Endothelial cell of hepatic sinusoid (primary cell): Measurements from ENCODE around the gene TFDP2.

Source experiments
- in situ Hi-C: cut with HindIII; loops from 2 replicates; pipeline ENCODE4 v1.10.0; 2017; ENCODE audit warnings: low sequenced_read_pairs

Gene TFDP2

DNA sequence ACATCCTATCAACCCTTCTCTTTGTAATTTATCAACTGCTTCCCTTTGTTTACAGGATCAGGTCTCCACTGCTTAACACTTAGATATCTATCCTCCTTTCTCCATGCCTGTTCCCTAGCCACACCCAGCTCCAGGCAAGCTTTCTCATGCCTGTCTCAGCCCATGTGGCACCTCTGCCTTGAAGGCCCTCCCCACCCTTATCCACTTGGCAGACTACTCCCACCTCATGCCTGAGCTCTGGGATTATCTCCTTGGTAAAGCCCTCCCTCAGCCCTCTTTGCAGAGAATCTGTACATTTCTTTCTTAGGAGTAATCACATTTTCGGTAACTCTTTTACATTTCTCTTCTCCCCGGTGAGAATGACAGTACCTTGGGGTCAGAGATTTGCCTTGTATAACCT lies 176.9 kb downstream of the TFDP2 start:
- in situ Hi-C loops: no loop called here

DNA sequence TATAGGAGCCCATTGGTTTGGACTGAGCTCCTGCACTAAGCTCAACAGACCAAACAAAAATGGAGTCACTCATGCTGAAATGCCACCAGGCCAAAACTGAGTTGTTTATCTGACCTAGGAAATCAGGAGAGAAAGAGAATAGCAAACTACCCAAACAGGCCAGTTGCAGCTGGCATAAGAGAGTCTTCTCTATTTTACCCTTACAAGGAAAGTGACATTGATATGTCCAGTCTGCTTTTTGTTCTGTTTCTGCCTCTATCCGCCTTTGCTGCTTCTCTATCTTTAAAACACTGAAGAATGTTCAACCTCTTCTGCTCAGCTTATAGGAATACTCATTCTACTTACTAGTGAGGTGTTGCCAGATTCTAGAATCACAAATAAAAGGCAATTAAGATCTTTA lies 177.8 kb downstream of the TFDP2 start:
- in situ Hi-C loops: no loop called here

DNA sequence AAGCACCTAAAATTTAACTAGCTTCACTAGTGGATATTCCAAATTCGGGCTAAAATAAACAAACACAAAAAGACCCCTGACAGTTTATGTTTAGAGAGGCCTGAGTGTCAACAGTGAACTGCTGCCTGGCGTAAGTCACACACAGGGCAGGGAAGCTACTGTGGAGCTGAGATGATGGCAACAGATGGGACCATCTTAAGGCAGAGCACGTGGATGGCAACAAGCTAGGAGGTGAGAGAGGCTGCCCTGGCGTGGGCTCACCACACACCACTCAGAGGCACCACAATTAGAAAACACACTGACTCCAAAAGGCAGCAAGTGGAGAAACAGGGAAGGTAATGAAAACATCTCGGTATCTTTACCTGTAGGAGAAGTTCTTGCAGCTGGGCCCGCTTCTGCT lies 179.6 kb downstream of the TFDP2 start:
- in situ Hi-C loops: no loop called here

DNA sequence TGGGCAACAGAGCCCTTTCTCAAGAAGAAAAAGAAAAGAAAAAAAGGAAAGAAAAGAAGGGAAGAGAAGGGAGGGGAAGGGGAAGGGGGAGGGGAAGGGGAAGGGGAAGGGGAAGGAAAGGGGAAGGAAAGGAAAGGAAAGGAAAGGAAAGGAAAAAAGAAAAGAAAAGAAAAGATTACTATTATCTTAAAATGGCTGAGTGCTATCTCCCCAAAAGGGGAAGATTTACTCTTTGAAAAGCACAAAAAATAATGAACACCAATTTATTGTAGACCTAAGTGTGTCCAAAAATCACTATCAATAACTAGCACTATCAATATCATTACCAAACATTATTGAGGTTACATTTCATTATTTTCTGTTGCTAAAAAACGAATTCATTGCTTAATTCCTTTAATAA lies 183.9 kb downstream of the TFDP2 start:
- in situ Hi-C loops: no loop called here

DNA sequence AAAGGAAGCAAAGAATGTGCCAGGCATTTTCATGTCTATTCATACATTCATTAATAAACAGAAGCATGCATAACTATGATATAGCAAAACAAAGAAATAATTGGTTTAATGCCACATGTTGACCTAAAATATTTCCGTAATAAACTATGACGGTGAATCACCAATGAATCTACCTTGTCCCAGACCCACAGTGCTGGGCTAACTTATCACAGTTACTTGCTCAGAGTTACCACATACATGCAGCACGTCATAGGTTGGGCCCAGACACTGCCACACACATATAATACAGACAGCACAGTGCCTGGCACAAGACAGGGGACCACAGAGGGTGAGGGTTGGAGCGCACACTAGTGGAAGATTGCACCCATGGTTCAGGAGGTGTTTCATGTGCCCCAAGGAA lies 186.0 kb downstream of the TFDP2 start:
- in situ Hi-C loops: no loop called here

DNA sequence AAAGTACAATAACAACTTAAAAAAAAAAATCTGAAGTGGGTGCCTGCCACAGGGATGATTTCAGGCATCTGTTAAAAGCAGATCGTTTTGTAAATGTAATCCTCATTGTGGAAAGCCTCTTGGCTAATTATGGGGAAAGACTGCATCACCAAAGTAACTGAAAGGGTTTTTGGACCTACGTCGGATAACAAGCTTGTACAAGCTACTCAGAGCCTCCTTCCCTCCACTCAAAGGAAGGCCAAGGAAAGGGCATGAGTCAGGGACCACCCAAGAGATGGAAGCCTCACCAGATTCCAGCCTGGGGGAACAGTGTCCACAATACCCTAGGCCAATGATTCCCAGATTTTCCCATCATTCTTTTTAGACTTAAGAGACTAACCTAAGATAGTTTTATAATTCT lies 188.6 kb downstream of the TFDP2 start:
- in situ Hi-C loops: no loop called here

DNA sequence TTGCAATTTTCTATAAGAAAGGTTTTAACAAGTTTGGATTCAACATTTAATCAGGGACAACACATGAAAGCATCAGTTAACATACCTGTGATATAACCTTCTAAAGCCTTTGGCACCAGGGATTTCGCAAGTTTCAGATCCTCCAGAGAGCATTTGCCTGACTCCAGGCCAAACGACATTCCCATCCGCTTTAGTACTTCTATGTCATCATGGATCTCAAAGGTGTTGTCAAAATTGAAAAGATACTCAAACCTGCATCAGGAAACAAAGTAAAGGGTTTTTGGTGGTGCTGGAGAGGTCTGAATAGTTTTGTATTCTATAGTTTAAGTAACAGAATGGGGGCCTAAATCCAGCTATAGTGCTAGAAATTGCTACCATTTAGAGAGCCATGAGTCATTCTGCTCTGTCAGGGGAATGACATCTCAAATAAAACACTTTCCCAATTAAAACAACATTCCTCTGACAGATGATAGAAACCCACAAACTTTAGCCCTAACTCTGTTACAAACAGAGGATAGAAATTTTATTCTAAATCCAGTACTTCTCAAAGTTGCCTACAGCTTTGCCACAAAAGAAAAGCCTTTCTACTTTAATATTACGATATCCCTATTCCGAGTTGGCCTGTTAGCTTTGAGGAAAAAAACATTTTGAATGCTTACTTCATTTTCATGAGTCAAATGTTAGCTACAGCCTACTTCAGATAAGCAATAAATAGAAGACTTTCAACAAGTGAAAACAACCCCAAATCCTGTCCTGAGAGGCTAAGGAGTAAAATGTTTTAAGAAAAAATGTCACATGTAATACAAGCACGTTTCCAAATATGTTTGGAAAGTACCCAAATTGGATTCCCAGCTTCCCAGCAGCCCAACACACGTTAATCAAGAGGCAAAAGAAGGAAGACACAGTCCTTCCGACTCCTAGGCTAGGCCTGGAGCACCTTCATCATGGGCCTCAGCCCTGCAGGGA lies 189.5 kb downstream of the TFDP2 start:
- in situ Hi-C loops: no loop called here

DNA sequence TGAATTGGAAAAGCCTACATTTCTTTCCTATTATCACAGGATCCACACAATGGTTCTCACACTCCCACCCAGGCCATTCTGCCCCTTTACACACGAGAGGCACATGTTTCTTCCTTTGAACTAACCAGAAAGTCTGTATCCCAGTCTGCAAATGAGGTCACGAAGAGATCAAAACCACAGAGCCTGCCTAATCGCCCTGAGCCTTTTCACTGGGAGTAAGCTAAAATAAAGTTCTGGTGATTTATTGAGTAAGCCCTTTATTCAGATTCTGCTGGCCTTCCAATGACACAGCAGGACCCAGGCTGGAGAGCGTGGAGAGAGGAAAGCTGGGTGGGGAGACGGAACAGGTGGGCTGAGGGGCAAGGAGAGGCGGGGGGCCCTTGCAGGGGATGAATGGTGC lies 194.2 kb downstream of the TFDP2 start:
- in situ Hi-C loops: no loop called here

DNA sequence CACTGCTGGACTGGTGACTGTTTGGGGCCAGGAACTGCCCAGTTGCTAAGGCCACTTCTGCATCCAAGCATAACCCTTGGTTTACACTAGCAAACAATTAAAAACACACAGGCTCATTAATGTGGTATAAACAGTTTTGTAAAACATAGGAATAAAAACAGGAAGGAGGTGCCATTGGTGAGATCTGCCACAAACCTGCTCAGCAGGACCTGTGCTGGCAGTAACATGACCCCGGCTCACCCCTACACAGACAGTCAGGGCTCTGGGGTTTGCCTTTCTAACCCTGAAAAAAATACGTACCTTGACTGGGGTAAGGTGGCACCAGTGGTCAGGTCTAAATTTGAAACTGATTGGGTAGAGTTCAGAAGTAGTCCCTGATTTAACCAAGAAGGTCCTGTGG lies 196.7 kb downstream of the TFDP2 start:
- in situ Hi-C loops: loop anchor here (5.0 kb wide), 1 partner anchor 180 kb away; no protein-coding TSS in a partner anchor

DNA sequence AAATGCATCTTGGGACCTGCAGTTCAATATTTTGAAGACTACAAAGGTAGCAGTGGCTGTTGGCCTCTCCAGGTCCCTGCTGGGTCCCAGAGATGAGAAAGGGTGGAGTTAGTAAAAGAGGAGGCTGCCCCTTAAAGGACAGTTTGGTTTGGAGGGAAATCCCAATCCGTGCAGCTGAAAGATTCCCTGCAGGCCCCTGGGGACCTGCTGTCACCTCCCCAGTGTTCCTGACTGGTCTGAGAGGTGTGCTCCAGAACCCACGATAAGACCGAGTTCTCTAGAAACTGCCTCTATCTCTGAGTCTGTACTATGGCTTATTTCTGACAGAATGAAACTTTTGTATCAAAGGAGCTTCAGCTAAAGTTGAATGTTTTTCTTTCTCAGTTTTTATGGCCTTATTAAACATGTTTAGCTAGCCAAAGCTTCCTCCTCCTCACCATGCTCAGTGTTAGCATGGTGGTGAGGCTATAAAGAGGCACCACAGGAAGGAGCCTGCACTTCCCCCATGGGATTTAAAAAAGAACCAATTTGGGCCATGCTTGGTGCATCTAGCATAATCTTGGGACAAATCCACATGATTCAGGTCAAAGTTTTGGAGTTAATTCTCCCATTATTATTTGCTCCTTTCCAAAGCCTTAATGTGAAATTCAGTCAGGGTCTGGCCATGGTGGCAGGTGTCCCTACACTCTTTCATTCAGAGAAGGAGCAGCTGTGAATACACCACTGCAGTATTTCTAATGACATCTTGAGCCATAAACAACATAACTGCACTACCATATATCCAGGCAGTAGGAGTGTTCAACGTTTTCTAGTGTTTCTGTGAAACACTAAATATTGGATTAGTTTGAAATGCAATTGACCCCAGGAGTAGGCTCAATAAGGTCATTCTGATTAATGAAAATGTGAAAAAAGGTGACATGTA lies 198.5 kb downstream of the TFDP2 start:
- in situ Hi-C loops: loop anchor here (5.0 kb wide), 1 partner anchor 179 kb away; no protein-coding TSS in a partner anchor

DNA sequence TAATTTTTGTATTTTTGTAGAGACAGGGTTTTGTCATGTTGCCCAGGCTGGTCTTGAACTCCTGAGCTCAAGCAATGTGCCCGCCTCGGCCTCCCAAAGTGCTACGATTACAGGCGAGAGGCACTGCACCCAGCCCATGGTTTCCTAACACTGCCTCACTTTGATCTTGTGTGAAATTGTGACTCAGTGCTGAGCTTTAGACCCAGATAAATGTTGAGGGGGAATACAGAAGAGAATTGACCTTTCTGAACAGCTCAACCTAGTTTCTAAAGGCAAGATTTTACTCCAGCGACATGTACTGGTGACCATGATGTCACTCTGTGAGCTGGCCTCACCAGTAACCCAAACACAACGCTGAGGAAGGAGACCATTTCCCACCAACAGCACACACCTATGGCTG lies 199.4 kb downstream of the TFDP2 start:
- in situ Hi-C loops: loop anchor here (5.0 kb wide), 1 partner anchor 178 kb away; no protein-coding TSS in a partner anchor

DNA sequence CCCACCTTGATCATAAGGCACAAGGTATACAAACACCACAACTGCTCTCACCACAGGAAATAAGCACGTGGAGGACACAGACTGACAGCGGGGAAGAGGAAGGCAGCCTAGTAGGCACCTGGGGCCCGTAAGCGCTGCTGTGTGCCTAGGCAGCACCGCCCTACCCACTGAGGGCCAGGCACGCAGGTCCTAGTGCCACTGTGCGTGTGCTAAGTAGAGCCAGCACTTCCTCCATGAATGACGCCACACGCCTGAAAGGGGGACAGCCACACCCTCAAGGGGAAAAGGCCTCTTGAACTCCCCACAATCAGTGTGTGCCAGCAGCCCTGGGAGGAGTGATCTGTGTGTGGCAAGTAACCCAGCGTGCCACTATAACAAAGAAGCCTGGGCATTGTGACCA lies 199.9 kb downstream of the TFDP2 start:
- in situ Hi-C loops: no loop called here

DNA sequence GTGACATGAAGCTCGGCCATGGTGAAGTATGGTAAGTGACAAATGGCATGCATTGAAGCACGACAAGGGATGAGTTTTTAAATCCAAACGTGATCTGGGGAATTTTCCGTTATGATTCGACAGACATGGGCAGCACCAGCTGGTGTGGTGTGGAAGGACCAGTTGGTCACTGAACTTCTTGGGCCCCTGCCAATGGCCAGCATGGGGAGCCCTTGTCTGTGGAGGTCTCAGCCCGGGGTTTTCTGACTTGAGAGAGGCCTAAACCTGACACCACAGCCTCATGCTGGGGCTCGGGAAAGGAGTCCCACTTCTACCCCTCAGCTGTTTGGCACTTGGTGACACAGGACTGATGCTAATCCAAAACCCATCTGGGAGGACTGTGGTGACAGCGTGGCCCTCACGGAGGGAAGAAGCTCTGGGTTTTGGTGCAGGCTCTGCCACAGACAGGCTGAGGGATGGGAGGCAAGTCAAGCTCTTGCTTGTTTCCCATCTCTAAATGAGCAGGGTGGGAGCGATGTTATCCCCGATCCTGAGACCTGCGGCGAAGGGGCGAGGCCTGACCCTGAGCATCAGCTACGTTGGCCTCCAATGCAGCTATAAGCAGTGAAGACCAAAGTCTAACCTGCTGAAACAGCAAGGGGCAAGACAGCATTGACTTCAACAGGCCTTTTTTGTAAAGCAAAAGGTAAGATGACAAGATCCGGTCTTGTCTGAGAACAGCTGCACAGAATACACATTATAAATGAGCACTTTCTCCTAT lies 203.4 kb downstream of the TFDP2 start:
- in situ Hi-C loops: no loop called here

DNA sequence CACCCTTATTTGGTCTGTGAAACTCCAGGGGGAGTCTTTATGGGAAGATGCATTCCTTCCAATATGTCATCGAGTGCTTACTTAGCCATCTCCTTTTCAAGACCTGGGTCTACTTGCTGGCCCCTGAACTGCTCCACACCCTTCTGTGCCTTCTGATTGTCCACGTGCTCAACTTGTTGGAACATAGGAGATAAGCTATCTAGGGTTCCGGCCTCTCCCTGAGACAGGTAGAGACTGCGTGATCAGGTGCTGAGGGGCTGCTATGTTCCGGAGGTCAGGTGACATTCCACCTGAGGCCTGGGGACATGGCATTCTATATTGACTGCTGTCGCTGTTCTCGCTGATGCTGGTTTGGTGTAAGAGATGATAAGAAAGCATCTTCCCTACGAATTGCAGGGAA lies 207.3 kb downstream of the TFDP2 start:
- in situ Hi-C loops: no loop called here

DNA sequence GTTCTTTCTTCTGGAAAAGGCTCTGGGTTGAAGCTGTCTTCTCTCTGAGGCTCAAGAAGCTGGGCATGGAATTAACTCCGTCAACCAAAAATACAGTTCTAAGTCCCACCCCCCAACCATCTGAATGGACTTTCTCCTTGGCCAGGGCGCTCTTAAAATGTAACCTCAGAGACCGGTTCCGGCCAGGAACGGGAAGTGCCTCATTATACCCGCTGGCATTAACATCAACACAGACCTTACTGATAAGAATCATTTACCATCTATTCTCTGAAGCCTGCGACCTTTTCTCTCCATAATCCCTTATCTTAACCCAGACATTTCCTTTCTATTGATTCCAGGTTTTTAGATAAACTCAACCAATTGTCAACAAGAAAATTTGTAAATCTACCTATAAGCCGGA lies 208.3 kb downstream of the TFDP2 start:
- in situ Hi-C loops: no loop called here

DNA sequence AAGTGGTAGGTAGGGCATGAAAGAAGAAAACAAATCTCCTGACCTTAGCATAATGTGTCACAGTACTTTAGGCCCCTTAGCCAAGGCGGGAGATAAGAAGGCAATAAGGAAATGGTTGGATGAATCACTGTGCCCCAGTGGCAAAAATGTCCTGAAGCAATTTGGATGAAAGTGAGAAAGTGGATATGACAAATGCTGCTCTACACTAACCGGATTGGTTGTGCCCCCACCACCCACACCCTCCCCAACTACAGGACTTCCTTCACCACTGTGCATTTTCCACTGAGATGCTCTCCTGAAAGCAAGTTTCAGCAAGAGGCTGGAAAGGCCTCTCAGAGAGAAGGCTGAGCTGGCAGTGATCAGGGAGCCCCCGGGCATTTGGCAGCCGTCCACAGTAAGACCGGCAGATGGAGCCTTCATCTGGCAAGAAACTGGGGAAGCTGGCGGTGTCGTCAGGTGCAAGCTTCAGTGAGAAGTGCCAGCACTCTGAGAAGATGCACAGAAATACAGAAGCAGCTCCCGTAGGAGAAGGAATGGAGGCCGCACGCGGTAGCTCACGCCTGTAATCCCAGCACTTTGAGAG lies 209.1 kb downstream of the TFDP2 start:
- in situ Hi-C loops: no loop called here

DNA sequence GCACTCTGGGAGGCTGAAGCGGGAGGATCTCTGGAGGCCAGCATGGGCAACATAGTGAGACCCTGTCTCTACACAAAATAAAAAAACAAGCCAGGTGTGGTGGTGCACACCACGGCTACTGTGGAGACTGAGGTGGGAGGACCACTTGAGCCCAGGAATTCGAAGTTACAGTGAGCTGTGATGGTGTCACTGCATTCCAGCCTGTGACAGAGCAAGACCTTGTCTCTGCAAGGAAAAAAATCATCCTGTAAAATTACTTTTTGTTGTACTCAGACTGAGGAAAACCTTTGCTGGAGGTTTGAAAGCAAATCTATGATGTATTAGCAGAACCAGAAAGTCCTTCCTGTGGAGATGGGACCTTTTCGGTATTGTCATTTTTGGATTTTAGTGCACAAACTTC lies 209.6 kb downstream of the TFDP2 start:
- in situ Hi-C loops: no loop called here

DNA sequence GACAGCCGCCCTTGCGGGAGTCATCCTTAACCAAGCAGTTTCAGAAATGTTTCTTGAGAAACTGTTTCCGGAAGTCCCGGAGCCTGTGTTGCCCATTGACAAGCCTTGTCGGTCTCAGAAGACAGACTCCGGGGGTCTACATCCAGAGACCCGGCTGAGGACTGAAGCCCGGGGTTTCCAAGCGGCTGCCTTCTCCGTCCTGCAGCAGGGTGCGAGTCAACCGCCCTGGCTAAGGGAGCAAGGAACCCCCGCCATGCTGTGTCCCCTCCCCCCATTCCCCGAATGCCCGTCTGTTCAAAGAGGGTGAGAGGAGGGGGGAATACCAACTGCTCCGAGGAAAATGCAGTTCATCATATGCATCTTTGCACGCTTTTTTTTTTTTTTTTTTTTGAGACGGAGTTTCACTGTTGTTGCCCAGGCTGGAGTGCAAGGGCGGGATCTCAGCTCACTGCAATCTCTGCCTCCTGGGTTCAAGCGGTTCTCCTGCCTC lies 211.3 kb downstream of the TFDP2 start:
- in situ Hi-C loops: no loop called here

DNA sequence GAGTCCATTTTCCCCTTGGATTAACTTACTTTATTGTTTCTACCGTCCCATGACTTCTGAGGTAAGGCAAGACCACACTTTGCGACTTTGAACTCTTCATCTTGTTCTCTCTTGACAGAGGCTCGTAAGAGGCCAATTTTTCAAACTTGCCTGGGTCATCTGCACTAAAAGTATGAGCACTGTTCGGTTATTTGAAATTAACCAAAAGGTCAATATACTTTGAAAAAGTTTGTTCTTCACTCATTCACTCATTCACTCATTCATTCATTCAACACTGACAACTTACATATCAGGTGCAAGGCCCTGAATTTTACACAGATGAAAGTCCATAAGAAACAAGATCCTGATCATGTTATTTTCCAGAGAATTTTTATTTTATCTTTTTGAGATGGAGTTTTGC lies 215.0 kb downstream of the TFDP2 start:
- in situ Hi-C loops: no loop called here
